GM10847 (cell line): Measurements from ENCODE around the gene IFT25.

ENCODE experiments used
- POLR2A ChIP-seq: IDR thresholded peaks from 2 replicates; pipeline ENCODE4 v1.6.1; 2011; ENCODE audit not compliant: insufficient read length; ENCODE audit errors: extremely low read depth

IFT25 gene

DNA sequence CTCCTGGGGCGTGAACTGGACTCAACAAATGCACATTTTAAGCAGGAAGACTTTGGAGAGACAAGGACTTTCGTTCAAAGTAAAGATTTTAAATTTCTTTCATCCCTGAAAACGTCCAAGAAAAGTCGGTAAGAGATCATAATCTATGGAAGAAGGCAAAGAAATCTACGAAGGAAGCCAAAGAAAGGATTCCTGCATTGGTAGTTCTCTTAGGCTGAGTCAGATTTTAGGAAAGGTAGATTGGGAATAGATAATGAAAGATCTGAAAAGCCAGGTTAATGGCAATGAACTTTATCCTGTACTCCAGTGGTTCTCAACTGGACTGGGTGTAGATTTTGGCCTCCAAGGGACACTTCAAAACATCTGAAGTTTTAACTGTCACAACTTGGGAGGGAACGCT, 2.4 kb downstream of the IFT25 start:
- no peak for TF ChIP-seq POLR2A

GRCh38 chr1:53942127-53942957, 3.2 kb downstream of the IFT25 start:
- TF ChIP-seq POLR2A = no peak

DNA sequence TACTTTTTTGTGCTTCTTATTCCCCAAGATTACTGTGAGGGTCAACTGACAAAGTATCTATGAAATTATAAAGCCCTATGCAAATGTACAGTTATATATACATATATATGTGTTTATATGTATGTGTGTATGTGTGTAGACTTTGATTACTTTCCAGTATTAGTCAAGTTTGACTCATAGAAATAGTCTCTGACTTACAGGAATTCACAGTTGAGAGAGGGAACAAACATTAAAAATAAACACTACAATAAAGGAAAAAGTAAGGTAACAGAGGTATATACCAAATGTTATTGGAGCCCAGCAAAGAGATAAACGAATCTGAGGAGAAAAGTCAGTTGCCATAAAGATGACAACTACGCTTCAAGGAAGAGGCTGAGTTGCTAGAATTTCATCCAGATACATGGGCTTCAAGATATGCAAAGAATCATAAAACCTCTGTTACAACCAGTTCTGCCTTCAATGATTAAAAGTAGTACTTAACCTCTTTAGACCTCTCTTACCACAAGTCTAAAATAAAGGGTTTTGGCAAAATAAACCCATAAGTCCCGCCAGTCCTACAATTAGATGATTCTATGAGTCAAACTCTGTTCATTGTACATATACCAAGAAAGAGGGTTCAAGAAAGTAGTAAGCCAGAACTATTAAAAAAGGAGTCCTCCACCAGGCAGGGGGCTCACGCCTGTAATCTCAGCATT, 7.2 kb downstream of the IFT25 start:
- TF ChIP-seq POLR2A = no peak

DNA sequence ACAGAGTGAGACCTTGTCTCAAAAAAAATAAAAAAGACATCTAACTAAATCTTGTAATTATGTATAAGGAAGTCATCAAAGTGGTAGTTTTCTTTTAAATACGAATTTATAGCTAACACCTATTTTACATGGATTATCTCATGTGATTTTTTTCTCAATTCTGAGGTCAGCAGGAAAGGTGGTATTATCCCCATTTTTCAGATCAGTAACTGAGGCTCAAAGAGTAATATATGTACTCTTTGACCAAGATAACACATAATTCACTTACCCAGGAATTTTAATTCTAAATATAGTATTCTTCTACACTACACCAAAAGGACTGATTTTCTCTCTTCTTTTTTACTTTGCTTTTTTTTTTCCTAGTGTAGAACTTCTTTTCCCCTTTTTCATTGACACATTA, 9.1 kb downstream of the IFT25 start:
- no peak for TF ChIP-seq POLR2A

DNA sequence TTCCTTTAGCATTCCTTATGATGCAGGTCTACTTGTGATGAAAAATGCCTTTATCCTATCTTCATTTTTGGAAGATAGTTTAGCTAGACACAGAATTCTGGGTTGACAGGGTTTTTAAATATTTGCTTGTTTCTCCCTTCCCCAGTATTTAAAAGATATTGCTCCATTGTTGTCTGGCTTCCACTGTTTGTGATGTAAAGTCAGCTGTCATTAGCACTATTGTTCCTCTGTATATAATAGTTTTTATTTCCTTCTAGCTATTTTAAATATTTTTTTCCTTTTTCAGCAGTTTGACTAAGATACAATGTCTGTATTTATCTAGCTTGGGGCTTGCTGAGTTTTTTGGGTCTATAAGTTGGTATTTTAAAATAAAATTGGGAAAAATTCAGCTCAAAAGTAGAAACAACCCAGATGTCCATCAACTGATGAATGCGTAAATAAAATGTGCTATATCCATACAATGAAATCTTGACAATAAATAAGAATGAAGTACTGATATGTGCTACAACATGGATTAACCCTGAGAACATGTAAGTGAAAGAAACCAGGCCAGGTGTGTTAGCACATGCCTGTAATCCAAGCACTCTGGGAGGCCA, 11.2 kb downstream of the IFT25 start:
- TF ChIP-seq POLR2A = no peak

DNA sequence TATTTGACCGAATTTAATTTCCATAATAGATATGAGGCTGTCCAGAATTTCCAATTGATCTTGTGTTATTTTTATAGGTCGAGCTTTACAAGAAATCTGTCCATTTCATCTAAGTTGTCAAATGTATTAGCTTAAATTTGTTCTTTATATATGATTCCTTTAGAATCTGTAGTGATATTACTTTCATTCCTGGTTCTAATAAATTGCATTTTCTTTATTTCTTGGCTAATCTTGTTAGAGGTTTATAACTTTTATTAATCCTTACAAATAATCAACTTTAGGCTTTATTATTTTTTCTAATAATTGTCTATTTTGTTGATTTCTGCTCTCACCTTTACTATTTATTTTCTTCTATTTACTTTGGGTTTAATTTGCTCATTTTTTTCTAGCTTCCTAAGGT, 14.0 kb downstream of the IFT25 start:
- no peak for TF ChIP-seq POLR2A

DNA sequence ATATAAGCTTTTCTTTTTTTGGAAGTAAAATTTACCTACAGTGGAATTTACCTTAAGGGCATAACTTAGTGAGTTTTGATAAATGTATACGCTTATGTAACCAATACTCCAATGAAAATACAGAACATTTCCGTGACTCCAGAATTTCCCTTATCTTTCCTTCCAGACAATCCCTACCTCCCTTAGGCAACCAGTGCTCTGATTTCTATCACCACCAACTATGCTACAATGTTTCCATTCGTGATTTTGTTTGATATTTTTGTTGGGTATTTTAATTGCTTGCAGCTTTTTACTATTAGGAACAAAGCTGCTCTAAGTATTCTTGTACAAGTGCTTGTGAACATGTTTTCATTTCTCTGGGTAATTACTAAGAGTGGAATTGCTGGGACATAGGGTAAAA, 14.6 kb downstream of the IFT25 start:
- no peak for TF ChIP-seq POLR2A

GRCh38 chr1:53929246-53929960, 16.1 kb downstream of the IFT25 start:
- no peak for TF ChIP-seq POLR2A

GRCh38 chr1:53927376-53927881, 18.1 kb downstream of the IFT25 start:
- TF ChIP-seq POLR2A = no peak

GRCh38 chr1:53919675-53920066, 25.8 kb downstream of the IFT25 start:
- TF ChIP-seq POLR2A = no peak

DNA sequence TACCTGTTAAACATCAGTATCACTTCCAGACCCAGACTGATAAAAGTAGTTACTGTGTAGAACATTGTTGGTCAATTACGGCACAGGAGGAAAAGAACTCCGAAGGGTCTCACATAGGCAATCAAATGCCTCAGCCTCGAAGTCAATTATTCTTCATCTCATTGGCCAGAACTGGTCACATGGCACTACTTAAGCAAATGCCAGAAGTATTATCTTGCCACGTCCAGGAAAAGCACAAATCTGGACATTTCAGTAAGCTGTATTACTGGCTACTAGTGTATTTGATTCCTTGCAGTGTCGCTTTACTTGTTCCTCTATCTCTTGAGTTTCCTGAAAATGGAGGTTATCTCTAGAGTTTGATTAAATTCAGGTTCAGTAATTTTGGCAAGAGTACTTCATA, 27.2 kb downstream of the IFT25 start:
- no peak for TF ChIP-seq POLR2A

GRCh38 chr1:53913352-53914033, 32.0 kb downstream of the IFT25 start:
- no peak for TF ChIP-seq POLR2A

- TF ChIP-seq POLR2A = no peak
Measured at GRCh38 chr1:53911442-53911841, 34.1 kb downstream of the IFT25 start.

GRCh38 chr1:53909946-53910345, 35.6 kb downstream of the IFT25 start:
- TF ChIP-seq POLR2A = no peak

- no peak for TF ChIP-seq POLR2A
Measured at GRCh38 chr1:53906121-53906520, 39.4 kb downstream of the IFT25 start.
